LNCAP (cell line): ENCODE measurements around the gene YES1.

Source experiments
- CTCF ChIP-seq: fragments of 450-650 bp; IDR thresholded peaks from 2 replicates; pipeline ENCODE4 v1.5.1; 2017; ENCODE audit warnings: mild to moderate bottlenecking

The YES1 gene

GRCh38 chr18:683531-683930, 128.5 kb downstream of the YES1 start:
- TF ChIP-seq CTCF, result no peak

DNA sequence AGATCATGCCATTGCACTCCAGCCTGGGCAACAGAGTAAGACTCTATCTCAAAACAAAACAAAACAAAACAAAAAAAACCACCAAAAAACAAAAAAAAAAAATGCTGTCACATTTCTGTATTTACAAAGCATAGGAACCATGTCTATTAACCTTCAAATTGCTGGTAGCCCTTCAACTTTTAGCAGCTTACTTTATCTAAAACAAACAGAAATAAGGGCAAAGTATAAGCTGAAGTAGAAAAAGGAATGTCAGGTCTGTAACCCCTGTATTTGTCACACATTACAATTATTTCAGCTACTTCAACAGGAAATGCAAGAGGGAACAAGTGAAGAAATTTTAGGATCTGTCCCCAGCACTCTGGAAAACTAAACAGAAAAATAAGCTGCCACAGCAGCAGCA, 129.2 kb downstream of the YES1 start:
- TF ChIP-seq CTCF, result no peak

GRCh38 chr18:681985-682384, 130.1 kb downstream of the YES1 start:
- TF ChIP-seq CTCF, result no peak

GRCh38 chr18:680392-680791, 131.7 kb downstream of the YES1 start:
- no peak for TF ChIP-seq CTCF

DNA sequence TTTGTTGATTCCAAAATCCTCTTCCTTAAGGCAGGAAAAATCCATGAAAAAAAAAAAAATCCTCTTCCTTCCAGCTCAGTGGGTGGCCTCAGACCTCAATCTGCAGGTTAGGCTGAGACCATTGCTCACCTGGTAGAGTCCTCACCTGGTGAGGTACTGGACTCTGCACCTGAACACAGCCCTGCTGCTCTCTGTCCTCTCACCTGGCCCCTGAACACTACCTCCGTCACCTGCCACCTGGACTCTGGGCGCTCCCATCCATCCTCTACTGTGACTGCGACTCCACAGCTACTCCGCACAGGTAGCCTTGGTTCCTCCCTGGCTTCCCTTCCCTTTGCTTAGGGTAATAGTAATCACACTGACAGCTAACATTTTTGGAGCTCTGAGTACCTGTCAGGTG, 132.5 kb downstream of the YES1 start:
- TF ChIP-seq CTCF, result no peak

DNA sequence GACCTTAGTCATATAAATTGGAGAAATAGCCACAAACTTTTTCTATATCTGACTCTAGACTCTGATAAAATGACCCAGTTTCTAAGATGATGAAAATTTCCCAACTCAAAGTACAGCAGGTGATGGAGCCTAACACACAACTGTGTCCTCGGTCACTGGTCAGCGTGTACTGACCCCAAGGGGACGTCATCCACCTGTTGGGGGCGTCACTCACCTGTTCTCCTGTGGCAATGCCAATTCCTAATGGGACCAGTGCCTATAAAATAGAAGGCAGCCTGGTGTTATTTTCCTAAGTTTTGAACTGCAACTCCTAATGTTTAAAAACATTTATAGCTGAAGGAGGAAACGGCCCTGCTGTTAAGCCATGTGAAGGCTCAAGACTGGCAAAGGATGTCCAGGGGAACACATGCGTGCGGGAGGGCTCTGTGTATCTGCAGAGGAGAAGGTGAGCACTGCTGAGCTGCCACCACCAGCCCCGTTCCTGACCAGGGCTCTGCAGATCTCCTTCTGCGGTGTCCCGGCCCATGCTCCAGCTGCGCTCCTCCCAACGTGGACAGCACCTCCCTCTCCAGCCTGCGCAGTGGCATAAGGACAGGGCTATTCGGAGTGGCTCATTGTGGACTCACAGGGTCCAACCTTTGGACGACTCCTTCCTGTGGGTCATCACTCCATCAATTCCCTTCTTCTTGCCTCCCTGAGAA, 133.4 kb downstream of the YES1 start:
- TF ChIP-seq CTCF, result no peak

DNA sequence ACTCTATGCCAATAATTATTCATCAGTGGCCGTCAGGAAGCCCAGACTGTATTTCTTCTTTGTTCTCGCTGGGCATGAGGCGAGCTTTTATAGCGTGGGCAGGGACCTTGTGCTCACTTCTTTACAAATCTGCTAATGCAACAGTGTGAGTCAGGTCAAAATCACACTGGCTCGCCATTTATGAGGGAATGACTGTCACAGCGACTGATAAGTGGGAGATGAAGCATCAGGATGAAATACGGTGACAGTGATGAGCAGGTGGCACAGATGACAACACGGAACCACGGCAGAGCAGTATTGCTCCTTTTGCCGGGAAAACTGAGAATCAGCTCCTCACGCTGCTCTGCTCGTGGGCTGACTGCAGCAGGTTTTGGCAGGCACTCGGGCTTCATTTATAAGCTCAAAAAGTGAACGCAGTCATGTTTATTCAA, 134.1 kb downstream of the YES1 start:
- TF ChIP-seq CTCF, result no peak

DNA sequence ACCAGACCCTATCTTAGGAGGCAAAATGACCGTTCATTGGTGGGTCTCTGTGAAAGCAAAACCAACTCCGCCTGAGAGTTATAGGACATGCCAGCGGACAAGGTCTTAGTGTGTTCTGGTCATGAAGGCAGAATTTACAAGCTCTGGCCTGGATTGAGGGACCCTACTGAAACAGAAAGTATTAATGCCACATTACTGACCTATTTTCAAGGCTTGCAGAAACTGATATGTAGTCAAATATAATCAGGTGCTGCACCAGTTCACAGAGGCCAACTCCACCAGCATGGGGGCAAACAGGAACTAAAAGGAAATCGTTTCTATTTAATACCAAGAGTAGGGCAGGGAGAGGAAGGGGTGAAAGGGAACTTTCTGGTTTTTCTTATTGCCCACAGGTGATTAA, 134.9 kb downstream of the YES1 start:
- no peak for TF ChIP-seq CTCF
